HepG2 (cell line): ENCODE data around the gene IL17RB. TPM values are rescaled to one million over a fixed set of nuclear protein-coding genes. Genes with fewer than 3 reads are reported as not detected.
A peak's percentile ranks its signal among the peaks of the same experiment; 100 is the strongest.

ENCODE experiments used
- ATAC-seq: fragments of 200-7000 bp; cut with Tn5 transposase; 3 replicates; pipeline ENCODE4 v1.9.1; 2020; ENCODE audit warnings: mild to moderate bottlenecking, moderate library complexity
- BruUV-seq: library from RNA; stranded (reverse); fragments of 400-500 nt; replicated peaks from 2 replicates; lab custom pipeline; 2021; lab: Mats Ljungman, UMichigan
- CTCF ChIA-PET: fragments of 300-600 bp; formaldehyde crosslinking; extraction: SDS; loops from one replicate; lab custom pipeline; 2021; ENCODE audit warnings: low total read pairs, inconsistent platforms, low intra/inter-chr PET ratio; lab: Yijun Ruan, JAX
- POLR2A ChIA-PET: fragments of 350-600 bp; sonication (Branson Sonifier 250); formaldehyde crosslinking; loops from one replicate; lab custom pipeline; 2020; ENCODE audit warnings: antibody characterized with exemption, inconsistent platforms; lab: Yijun Ruan, JAX
- DNase-seq: peaks from one replicate; pipeline ENCODE4 v3.0.0-alpha.2; 2015; ENCODE audit warnings: low spot score
- FAIRE-seq: peaks from 3 replicates; lab custom pipeline; 2011; peaks lifted over from hg19 to GRCh38; lab: Jason Lieb, UNC
- H2AFZ ChIP-seq: one replicate; pipeline ENCODE4 v1.6.1; 2011; ENCODE audit warnings: low read length, inconsistent platforms
- H3K27ac ChIP-seq: fragments of 300-600 bp; 3 replicates; pipeline ENCODE4 v1.8.0; 2011; ENCODE audit warnings: mixed run types, mild to moderate bottlenecking, mixed read lengths, low read length, inconsistent platforms; ENCODE audit not compliant: insufficient read depth; ENCODE audit errors: extremely low read length
- H3K27me3 ChIP-seq, 2 experiments: fragments of 200-600 bp in 1 of 2; 2 replicates in 1 of 2; 3 replicates in 1 of 2; pipeline versions ENCODE4 v1.6.0 to v1.8.0; 2011; ENCODE audit warnings: low read length in 2 of 2, mild to moderate bottlenecking in 2 of 2, moderate library complexity in 2 of 2, inconsistent platforms in 1 of 2; ENCODE audit not compliant: insufficient read depth in 2 of 2, control insufficient read depth in 1 of 2
- H3K36me3 ChIP-seq, 2 experiments: fragments of 200-600 bp in 1 of 2; replicated peaks in 1 of 2; 2 replicates in 1 of 2; 3 replicates in 1 of 2; pipeline versions ENCODE4 v1.5.1 to v1.8.0; 2011; ENCODE audit warnings: low read length in 2 of 2, inconsistent platforms in 1 of 2; ENCODE audit not compliant: insufficient read depth in 2 of 2, control insufficient read depth in 1 of 2
- H3K4me1 ChIP-seq: 2 replicates; pipeline ENCODE4 v1.5.1; 2012; ENCODE audit warnings: low read length, inconsistent platforms; ENCODE audit not compliant: insufficient read depth
- H3K4me2 ChIP-seq: 2 replicates; pipeline ENCODE4 v1.6.0; 2011; ENCODE audit warnings: low read depth, low read length, inconsistent platforms
- H3K4me3 ChIP-seq, 3 experiments: fragments of 200-600 bp in 1 of 3; sonication (generic), shearing (Covaris generic) in 1 of 3; replicated peaks in 1 of 3; 2 replicates each; pipeline ENCODE4 v1.5.1; 2011 to 2016; ENCODE audit warnings: low read length in 3 of 3, inconsistent platforms in 2 of 3, low read depth in 2 of 3, mild to moderate bottlenecking in 2 of 3, control low read depth in 1 of 3, mixed read lengths in 1 of 3; ENCODE audit not compliant: insufficient read depth in 1 of 3
- H3K79me2 ChIP-seq: one replicate; pipeline ENCODE4 v1.6.1; 2011; ENCODE audit warnings: low read length, inconsistent platforms; ENCODE audit not compliant: insufficient read depth
- H3K9ac ChIP-seq: 2 replicates; pipeline ENCODE4 v1.6.0; 2011; ENCODE audit warnings: mild to moderate bottlenecking, low read depth, low read length, inconsistent platforms; ENCODE audit not compliant: insufficient read depth
- H3K9me3 ChIP-seq: 2 replicates; pipeline ENCODE4 v1.5.1; 2012; ENCODE audit warnings: mild to moderate bottlenecking, low read length
- H4K20me1 ChIP-seq: 2 replicates; pipeline ENCODE4 v1.6.0; 2011; ENCODE audit warnings: inconsistent platforms, mild to moderate bottlenecking, low read length, moderate library complexity; ENCODE audit not compliant: insufficient read depth
- AGO2 ChIP-seq: fragments of 200-400 bp; formaldehyde crosslinking; optimal IDR thresholded peaks from 2 replicates; pipeline ENCODE3; 2017; ENCODE audit warnings: mild to moderate bottlenecking, low read depth, low read length, moderate library complexity
- IRX3 ChIP-seq: sonication (generic); formaldehyde crosslinking; IDR thresholded peaks from 2 replicates; pipeline ENCODE4 v1.8.1; 2023; ENCODE audit warnings: mild to moderate bottlenecking, low read depth, missing genetic modification reagents, borderline replicate concordance
- RBM22 ChIP-seq: fragments of 200-400 bp; formaldehyde crosslinking; optimal IDR thresholded peaks from 2 replicates; pipeline ENCODE3; 2017; ENCODE audit warnings: mild to moderate bottlenecking, low read length, moderate library complexity
- SPEN ChIP-seq: sonication (generic); formaldehyde crosslinking; IDR thresholded peaks from 2 replicates; pipeline ENCODE4 v1.5.1; 2020; ENCODE audit warnings: low read depth, mild to moderate bottlenecking, missing genetic modification reagents
- SYNCRIP ChIP-seq: fragments of 200-400 bp; formaldehyde crosslinking; IDR thresholded peaks from 2 replicates; pipeline ENCODE4 v1.6.1; 2018; ENCODE audit warnings: mild to moderate bottlenecking, low read depth, low read length; ENCODE audit not compliant: insufficient read depth
- ZMYM3 ChIP-seq: sonication (generic); formaldehyde crosslinking; IDR thresholded peaks from 2 replicates; pipeline ENCODE4 v1.5.1; 2020; ENCODE audit warnings: mild to moderate bottlenecking, missing genetic modification reagents
- ZNF629 ChIP-seq: sonication (generic); formaldehyde crosslinking; conservative IDR thresholded peaks from 2 replicates; pipeline ENCODE4 v1.5.0; 2020; ENCODE audit warnings: missing genetic modification reagents
- ZNF703 ChIP-seq: sonication (generic); formaldehyde crosslinking; IDR thresholded peaks from 2 replicates; pipeline ENCODE4 v1.5.1; 2020; ENCODE audit warnings: missing genetic modification reagents, mild to moderate bottlenecking, moderate library complexity, borderline replicate concordance
- WGBS: methylation state at CpG from one replicate; pipeline ENCODE4 v1.1.6; 2017; ENCODE audit warnings: low lambda C conversion rate; 5-methylcytosine and 5-hydroxymethylcytosine counted together
- in situ Hi-C: cut with HindIII; loops from 2 replicates; pipeline ENCODE4 v1.10.0; 2017; ENCODE audit warnings: low pct_unique_long_range_greater_than_20kb; ENCODE audit not compliant: extremely low pct_ligation_motif_present
- intact Hi-C: fragments of 100-400 bp; cut with micrococcal nuclease; formaldehyde crosslinking; loops from one replicate; pipeline ENCODE4 v1.10.0; 2022; ENCODE audit not compliant: unreplicated experiment
- polyA plus RNA-seq, 8 experiments: library from polyadenylated mRNA; depleted of rRNA in 3 of 8; stranded (reverse) in 7 of 8; unstranded in 1 of 8; fragments of >200 nt; fragmentation: Illumina TruSeq in 4 of 8; extraction: Trizol in 4 of 8; gene quantifications; 2 replicates each; pipeline versions ENCODE4 v1.2.1 to v1.2.3, GENCODE V29; 2011 to 2016; ENCODE audit warnings: low read depth in 4 of 8, missing spikeins in 1 of 8, mixed read lengths in 1 of 8; ENCODE audit not compliant: insufficient read depth in 1 of 8
- total RNA-seq, 5 experiments: library from RNA; depleted of rRNA; stranded (reverse); fragments of >200 nt; fragmentation: Illumina TruSeq; extraction: Trizol; gene quantifications; 2 replicates each; pipeline ENCODE4 v1.2.3, GENCODE V29; 2016; ENCODE audit warnings: low read depth in 1 of 5

Gene IL17RB
- total and polyA plus RNA-seq, 2 of the 13 experiments (the other 11 are each of a cell fraction or from before 2014, with no cell fraction given), result 130 to 190 TPM

GRCh38 chr3:53819163-53819868 lies 27.1 kb upstream of the IL17RB start:
- FAIRE-seq, result no peak
- no TSS peak for BruUV-seq
- Histone ChIP-seq H3K4me2 (no peak overlapping the region), H3K4me3 (no peak overlapping the region), H3K4me1 (peaks cover 48% of the 10 kb centered on the region), H3K27ac (peak overlapping the region; percentile 5), H3K9ac (no peak overlapping the region), H3K9me3 (no peaks in the 10 kb centered on the region), H3K27me3 (no peaks in the 10 kb centered on the region), H3K79me2 (peaks cover 4% of the 10 kb centered on the region), H4K20me1 (peaks cover 24% of the 10 kb centered on the region), H3K36me3 (peaks cover 54 to 90% of the 10 kb centered on the region in 2 experiments), H2AFZ (no peak overlapping the region)
- no peak for ATAC-seq
- no peak for DNase-seq
- TF ChIP-seq RBM22, result peak; percentile 25
- TF ChIP-seq AGO2, result peak; percentile 67
- TF ChIP-seq ZNF703, result no peak
- intact Hi-C loops, result no loop called here
- ChIA-PET CTCF (no interaction called here), POLR2A (interaction anchor here (12.1 kb wide), 1 partner anchor 24 kb away, joined by 156 read pairs; the partner anchor contains the start of gene CHDH)
- 95% methylated on average over 7 of the region's 14 CpGs for WGBS
- in situ Hi-C loops, result no loop called here

- 95% methylated on average over 3 of the region's 5 CpGs for WGBS
- POLR2A ChIA-PET, result interaction anchor here (12.1 kb wide), 1 partner anchor 23 kb away, joined by 156 read pairs; the partner anchor contains the start of gene CHDH
- CTCF ChIA-PET, result no interaction called here
These were observed 26.3 kb upstream of the IL17RB start for GRCh38 chr3:53820084-53820483.

More at GRCh38 chr3:53820084-53820483, 26.3 kb upstream of the IL17RB start:
- TF ChIP-seq SPEN (CRISPR knock-in tag) (no peak), IRX3 (no peak), SYNCRIP (no peak), ZMYM3 (CRISPR knock-in tag) (peak; percentile 74), ZNF629 (CRISPR knock-in tag) (peak; percentile 95)
- Histone ChIP-seq H3K9me3 (no peaks in the 10 kb centered on the region), H3K36me3 (peaks cover 57 to 95% of the 10 kb centered on the region in 2 experiments), H3K4me3 (no peak overlapping the region), H3K4me2 (no peak overlapping the region), H3K79me2 (peaks cover 11% of the 10 kb centered on the region), H3K27ac (peak overlapping the region; percentile 5), H3K4me1 (peaks cover 56% of the 10 kb centered on the region), H4K20me1 (peaks cover 32% of the 10 kb centered on the region), H3K27me3 (no peaks in the 10 kb centered on the region), H2AFZ (no peak overlapping the region), H3K9ac (no peak overlapping the region)
- BruUV-seq, result no TSS peak
- intact Hi-C loops (no loop called here), in situ Hi-C loops (no loop called here)
- no peak for FAIRE-seq
- no peak for DNase-seq
- ATAC-seq, result no peak
